ENCODE data around the gene ARHGAP15.

DNA sequence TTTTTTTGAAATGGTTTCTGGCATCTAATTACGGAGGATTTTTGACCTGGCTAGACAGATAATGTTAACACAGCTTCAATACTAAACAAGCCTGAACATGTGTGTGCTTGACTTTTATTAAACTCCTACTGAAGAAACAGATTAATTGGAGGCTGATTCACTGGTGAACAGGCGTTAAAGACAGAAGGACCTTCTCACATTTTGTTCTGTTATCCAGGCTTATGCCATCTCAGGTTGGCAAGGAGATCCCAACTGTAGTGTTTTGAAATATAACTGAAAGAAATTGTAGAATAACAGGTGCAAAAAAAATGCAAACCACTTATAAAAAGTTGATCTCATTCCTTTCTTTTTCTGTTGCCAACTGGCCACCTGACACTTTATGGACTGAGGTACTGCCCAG is 269.6 kb downstream of the ARHGAP15 start:
- TF ChIP-seq ZNF274 (IDR thresholded peaks at IDR 0.05; ENCODE audit: low read depth, low read length) (no peak), YY1 (IDR thresholded peaks at IDR 0.05; ENCODE audit: insufficient read depth, insufficient read length) (no peak), SUZ12 (IDR thresholded peaks at IDR 0.05; ENCODE audit: extremely low read depth, insufficient read depth, insufficient read length) (no peak)

Data from NT2/D1 (cell line).